ENCODE data around the gene FAM219A.

GRCh38 chr9:34426347-34427074, 31.9 kb downstream of the FAM219A start:
- TF ChIP-seq POLR2A (IDR thresholded peaks at IDR 0.05), result no peak
- TF ChIP-seq POLR2AphosphoS5 (IDR thresholded peaks at IDR 0.05), result no peak
- TF ChIP-seq CTCF (IDR thresholded peaks at IDR 0.05), result no peak

Data from upper lobe of left lung (tissue), 4 donors.